ENCODE measurements around the gene CALHM6. TPM values are rescaled to one million over a fixed set of nuclear protein-coding genes. Genes with fewer than 3 reads are reported as not detected.

Gene CALHM6
- total and polyA plus RNA-seq, 12 donors: 1.1 to 55.3 (median 6.5) TPM

DNA sequence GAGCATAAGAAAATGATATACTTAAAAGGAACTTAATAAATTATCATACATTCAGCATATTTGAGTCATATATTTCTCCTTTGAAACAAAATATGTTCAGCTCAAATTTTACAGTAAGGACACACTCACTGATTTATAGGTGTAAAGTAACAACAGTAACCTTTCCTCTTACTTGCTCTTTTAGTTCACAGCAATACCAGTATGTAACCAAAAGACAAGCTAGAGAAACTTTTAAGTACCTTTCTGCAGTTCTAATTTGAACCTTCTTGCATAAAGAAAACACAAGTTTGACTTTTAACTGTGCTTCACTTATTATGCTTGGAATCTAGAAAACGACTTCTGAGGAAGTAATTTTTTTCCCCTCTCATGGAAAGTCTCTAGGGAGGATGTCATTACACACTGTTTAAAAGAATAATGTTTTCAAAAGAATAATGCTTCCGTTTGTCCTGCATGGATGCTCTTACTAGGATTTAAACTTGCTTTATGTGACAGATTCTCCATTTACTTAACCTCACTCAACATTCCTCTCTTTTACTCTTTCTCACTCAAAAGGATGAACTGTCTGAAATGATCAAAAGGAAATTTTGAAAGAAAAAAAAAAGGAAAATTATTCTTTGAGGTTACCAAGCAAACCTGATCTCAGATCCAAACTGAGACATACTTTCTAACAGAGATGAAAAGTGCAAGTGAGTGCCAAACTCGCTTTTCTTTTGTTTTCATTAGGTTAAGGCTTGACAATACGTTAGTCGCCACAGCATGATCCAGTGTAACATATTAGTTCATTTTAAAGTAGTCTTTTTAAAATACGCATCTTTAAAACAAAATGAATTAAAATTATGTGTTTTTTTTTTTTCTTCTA, 22.4 kb upstream of the CALHM6 start:
- TF ChIP-seq, protein P1, sequence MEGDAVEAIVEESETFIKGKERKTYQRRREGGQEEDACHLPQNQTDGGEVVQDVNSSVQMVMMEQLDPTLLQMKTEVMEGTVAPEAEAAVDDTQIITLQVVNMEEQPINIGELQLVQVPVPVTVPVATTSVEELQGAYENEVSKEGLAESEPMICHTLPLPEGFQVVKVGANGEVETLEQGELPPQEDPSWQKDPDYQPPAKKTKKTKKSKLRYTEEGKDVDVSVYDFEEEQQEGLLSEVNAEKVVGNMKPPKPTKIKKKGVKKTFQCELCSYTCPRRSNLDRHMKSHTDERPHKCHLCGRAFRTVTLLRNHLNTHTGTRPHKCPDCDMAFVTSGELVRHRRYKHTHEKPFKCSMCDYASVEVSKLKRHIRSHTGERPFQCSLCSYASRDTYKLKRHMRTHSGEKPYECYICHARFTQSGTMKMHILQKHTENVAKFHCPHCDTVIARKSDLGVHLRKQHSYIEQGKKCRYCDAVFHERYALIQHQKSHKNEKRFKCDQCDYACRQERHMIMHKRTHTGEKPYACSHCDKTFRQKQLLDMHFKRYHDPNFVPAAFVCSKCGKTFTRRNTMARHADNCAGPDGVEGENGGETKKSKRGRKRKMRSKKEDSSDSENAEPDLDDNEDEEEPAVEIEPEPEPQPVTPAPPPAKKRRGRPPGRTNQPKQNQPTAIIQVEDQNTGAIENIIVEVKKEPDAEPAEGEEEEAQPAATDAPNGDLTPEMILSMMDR (IDR thresholded peaks at IDR 0.05): no peak
- no peak for TF ChIP-seq POLR2A (IDR thresholded peaks at IDR 0.05)
- Histone ChIP-seq H3K27ac (no peak overlapping the region), H3K4me3 (no peak overlapping the region), H3K27me3 (no peaks in the 10 kb centered on the region), H3K9me3 (replicated peaks in 1 of 3) (no peaks in the 10 kb centered on the region), H3K36me3 (replicated peaks in 1 of 2) (peaks cover 0 to 9% of the 10 kb centered on the region in 2 donors), H3K4me1 (replicated peaks in 1 of 2) (no peaks in the 10 kb centered on the region)
- no peak for DNase-seq
- WGBS, 4 donors: 60 to 67% (median 64%) methylated on average over 6 of the region's 6 CpGs
- intact Hi-C loops (cut with DNase I): no loop called here

DNA sequence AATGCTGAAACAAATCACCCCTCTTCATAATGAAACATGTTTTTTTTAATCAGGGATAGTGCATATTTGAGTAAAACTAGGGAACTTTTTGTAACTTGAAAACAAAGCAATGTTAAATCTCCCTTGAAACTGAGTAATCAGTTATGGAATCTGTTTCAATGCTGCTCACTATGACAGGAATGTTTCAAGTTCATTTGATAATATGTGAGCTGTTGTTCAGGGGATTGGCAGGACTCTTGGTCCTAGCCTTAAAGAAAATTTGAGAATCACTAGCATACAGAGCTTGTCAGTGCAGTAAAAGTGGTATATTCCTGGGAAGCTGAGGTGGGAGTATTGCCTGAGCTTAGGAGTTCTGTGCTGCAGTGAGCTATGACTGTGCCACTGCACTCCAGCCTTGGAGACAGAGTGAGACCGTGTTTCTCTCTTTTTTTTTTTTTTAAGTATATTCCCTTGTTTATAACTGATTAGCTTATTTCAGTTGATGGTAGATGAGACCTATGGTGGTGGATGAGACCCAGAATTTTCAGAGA, 21.6 kb upstream of the CALHM6 start:
- Histone ChIP-seq H3K27ac (no peak overlapping the region), H3K9me3 (replicated peaks in 1 of 3) (no peaks in the 10 kb centered on the region), H3K27me3 (no peaks in the 10 kb centered on the region), H3K4me3 (no peak overlapping the region), H3K36me3 (replicated peaks in 1 of 2) (peaks cover 0 to 5% of the 10 kb centered on the region in 2 donors), H3K4me1 (replicated peaks in 1 of 2) (no peaks in the 10 kb centered on the region)
- DNase-seq: no peak
- TF ChIP-seq, protein P1 (IDR thresholded peaks at IDR 0.05): no peak
- no peak for TF ChIP-seq POLR2A (IDR thresholded peaks at IDR 0.05)
- 50 to 71% (median 63%) methylated on average over 1 of the region's 1 CpG for WGBS, 4 donors
- intact Hi-C loops (cut with DNase I): no loop called here

DNA sequence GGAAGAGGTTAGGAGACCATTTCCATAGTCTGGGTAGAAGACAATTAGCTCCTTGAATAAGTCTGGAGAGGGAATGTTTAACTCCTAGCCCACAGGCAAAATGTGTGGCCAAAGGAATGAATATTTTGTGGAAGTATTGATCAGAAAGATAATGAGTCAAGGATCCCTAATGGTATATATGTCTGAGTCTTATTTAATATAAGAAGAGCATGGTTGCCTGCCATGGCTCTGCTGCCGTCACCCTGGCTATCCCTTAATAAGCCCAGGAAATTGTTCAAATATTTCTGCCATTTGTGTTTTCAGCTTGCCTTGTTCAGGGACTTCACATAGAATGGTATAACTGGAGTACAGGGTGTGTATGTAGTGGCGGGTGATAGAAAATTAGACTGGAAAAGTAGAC, 18.1 kb upstream of the CALHM6 start:
- H3K27ac ChIP-seq: no peak overlapping the region

DNA sequence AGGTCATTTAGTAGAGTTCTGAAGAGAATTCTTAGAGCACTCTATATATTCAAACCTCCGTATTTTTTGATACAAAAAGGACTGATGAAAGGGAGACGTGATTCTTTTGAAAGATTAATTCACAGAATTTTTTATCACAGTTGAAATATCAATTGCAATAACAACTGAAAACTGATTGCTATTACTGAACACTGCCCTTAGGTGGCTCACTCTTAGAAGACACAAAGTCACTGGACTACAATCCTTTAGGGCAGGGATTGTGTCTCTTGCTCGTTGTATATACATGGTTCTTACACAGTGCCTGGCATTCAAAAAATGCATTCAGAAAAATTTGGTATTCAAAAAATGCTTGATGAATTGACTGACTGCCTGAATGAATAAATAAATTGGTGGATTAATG, 17.1 kb upstream of the CALHM6 start:
- Histone ChIP-seq H3K4me3 (no peak overlapping the region), H3K27me3 (no peaks in the 10 kb centered on the region), H3K9me3 (replicated peaks in 1 of 3) (no peaks in the 10 kb centered on the region), H3K27ac (no peak overlapping the region), H3K36me3 (replicated peaks in 1 of 2) (no peaks in the 10 kb centered on the region), H3K4me1 (replicated peaks in 1 of 2) (peaks cover 3 to 16% of the 10 kb centered on the region in 2 donors)
- no peak for DNase-seq
- TF ChIP-seq, protein P1 (IDR thresholded peaks at IDR 0.05): peak in 5 of 6 experiments; percentile 35 to 54 (median 49)
- no peak for TF ChIP-seq POLR2A (IDR thresholded peaks at IDR 0.05)
- WGBS, 4 donors: 13 to 25% (median 23%) methylated on average over 3 of the region's 3 CpGs
- intact Hi-C loops (cut with DNase I): no loop called here

More for the DNA sequence above, 18.1 kb upstream of the CALHM6 start:
- Histone ChIP-seq H3K27me3 (no peaks in the 10 kb centered on the region), H3K4me1 (replicated peaks in 1 of 2) (peaks cover 3 to 15% of the 10 kb centered on the region in 2 donors), H3K36me3 (replicated peaks in 1 of 2) (no peaks in the 10 kb centered on the region), H3K9me3 (replicated peaks in 1 of 3) (no peaks in the 10 kb centered on the region), H3K4me3 (no peak overlapping the region)
- DNase-seq: no peak
- TF ChIP-seq, protein P1 (IDR thresholded peaks at IDR 0.05): no peak
- TF ChIP-seq POLR2A (IDR thresholded peaks at IDR 0.05): no peak
- WGBS, 4 donors: 77 to 92% (median 84%) methylated on average over 2 of the region's 2 CpGs
- intact Hi-C loops (cut with DNase I): no loop called here
